Measurements from ENCODE around the gene FFAR2. TPM values are rescaled to one million over a fixed set of nuclear protein-coding genes. Genes with fewer than 3 reads are reported as not detected.

The FFAR2 gene
- total RNA-seq, 4 donors from 2014 or later = 0.49 to 2.5 (median 0.56) TPM; not detected in 1

DNA sequence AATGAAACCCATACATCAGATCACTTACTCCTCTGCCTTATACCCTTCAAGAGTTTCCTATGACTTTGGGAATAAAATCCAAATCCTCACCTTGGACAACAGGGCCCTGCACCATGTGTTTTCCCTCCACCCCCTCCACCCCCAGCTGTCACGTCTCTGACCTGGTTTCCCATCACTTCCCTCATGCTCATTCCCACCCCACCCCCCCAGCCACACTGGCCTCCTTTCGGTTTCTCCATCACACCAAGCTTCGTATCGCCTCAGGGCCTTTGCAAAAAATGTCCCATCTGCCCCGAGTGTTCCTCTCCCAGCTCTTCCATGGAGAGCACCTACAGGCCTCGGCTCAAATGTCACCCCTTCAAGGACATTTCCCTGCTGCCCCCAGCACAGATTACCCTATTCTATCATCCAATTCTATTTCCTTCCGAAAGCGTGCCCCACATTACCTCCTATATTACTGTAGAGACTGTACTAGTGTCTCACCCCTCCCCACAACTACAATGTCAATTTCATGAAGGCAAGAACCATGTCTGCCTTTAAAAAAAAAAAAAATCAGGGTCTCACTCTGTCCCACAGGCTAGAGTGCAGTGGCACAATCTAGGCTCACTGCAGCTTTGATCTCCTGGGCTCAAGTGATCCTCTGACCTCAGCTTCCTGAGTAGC is 16.8 kb upstream of the FFAR2 start:
- WGBS, 2 donors = 73 to 74% methylated on average over 8 of the region's 8 CpGs
- DNase-seq = no peak
- no peak for TF ChIP-seq POLR2A (IDR thresholded peaks at IDR 0.05)
- TF ChIP-seq, protein P1, sequence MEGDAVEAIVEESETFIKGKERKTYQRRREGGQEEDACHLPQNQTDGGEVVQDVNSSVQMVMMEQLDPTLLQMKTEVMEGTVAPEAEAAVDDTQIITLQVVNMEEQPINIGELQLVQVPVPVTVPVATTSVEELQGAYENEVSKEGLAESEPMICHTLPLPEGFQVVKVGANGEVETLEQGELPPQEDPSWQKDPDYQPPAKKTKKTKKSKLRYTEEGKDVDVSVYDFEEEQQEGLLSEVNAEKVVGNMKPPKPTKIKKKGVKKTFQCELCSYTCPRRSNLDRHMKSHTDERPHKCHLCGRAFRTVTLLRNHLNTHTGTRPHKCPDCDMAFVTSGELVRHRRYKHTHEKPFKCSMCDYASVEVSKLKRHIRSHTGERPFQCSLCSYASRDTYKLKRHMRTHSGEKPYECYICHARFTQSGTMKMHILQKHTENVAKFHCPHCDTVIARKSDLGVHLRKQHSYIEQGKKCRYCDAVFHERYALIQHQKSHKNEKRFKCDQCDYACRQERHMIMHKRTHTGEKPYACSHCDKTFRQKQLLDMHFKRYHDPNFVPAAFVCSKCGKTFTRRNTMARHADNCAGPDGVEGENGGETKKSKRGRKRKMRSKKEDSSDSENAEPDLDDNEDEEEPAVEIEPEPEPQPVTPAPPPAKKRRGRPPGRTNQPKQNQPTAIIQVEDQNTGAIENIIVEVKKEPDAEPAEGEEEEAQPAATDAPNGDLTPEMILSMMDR (IDR thresholded peaks at IDR 0.05) = no peak
- peaks cover 12 to 36% (median 24%) of the 10 kb centered on the region in 3 donors for H3K4me1 ChIP-seq
- no peaks in the 10 kb centered on the region for H3K9me3 ChIP-seq
- intact Hi-C loops (cut with DNase I) = no loop called here
- H3K27ac ChIP-seq = no peak overlapping the region
- H3K4me3 ChIP-seq = no peak overlapping the region
- H3K36me3 ChIP-seq = no peaks in the 10 kb centered on the region
- peaks cover 0 to 55% (median 0%) of the 10 kb centered on the region in 4 donors for H3K27me3 ChIP-seq

DNA sequence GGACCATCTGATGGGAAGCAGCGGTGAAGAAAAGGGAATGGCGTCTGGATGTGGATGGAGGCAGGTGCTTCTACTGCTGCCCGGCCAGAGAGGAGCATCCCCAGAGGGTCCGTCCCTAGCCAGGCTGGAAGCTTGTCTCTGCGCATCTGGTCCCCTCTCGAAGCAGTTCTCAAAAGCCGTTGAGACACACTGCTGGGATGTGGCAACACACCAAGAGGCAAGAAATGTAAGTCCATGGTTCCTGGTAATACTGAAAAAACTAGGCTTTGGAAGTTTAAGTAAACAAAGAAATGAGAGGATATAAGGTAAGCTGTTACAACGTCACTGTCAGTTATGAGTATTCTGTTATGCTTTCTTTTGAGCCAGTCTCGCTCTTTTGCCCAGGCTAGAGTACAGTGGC is 15.1 kb upstream of the FFAR2 start:
- intact Hi-C loops (cut with DNase I) = no loop called here
- WGBS, 2 donors = 64 to 69% methylated on average over 9 of the region's 9 CpGs

DNA sequence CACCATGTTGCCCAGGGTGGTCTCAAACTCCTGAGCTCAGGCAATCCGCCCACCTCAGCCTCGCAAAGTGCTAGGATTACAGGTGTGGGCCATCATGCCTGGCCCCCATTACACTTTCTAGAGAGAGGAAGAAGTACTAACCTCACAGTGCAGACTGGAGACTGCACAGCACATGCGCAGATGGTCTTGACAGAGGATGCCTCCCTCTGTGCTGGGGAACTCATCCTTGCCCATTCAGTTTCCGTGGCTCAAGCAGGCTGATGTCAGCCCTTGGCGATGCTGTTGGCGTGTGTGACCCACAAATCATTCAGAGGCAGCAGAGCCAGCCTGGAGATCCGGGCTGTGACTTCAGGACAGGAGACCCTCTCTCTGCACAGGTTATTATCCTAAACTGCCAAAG is 14.6 kb upstream of the FFAR2 start:
- peaks cover 0 to 42% (median 0%) of the 10 kb centered on the region in 4 donors for H3K27me3 ChIP-seq
- intact Hi-C loops (cut with DNase I) = no loop called here
- H3K4me3 ChIP-seq = peak overlapping the region in 1 of 4 donors; percentile 13
- H3K36me3 ChIP-seq = no peaks in the 10 kb centered on the region
- peak overlapping the region in 1 of 4 donors; percentile 5 for H3K27ac ChIP-seq
- no peak for DNase-seq
- H3K9me3 ChIP-seq = no peaks in the 10 kb centered on the region
- peaks cover 27 to 55% (median 38%) of the 10 kb centered on the region in 3 donors for H3K4me1 ChIP-seq
- 77 to 100% methylated on average over 1 to 7 of the region's 7 CpGs for WGBS, 2 donors
- TF ChIP-seq, protein P1 (IDR thresholded peaks at IDR 0.05) = no peak
- TF ChIP-seq POLR2A (IDR thresholded peaks at IDR 0.05) = no peak

More for the DNA sequence above, 15.1 kb upstream of the FFAR2 start:
- DNase-seq = no peak
- no peaks in the 10 kb centered on the region for H3K36me3 ChIP-seq
- H3K9me3 ChIP-seq = no peaks in the 10 kb centered on the region
- no peak overlapping the region for H3K27ac ChIP-seq
- peaks cover 27 to 52% (median 38%) of the 10 kb centered on the region in 3 donors for H3K4me1 ChIP-seq
- no peak for TF ChIP-seq POLR2A (IDR thresholded peaks at IDR 0.05)
- H3K4me3 ChIP-seq = no peak overlapping the region
- H3K27me3 ChIP-seq = peaks cover 0 to 42% (median 0%) of the 10 kb centered on the region in 4 donors

DNA sequence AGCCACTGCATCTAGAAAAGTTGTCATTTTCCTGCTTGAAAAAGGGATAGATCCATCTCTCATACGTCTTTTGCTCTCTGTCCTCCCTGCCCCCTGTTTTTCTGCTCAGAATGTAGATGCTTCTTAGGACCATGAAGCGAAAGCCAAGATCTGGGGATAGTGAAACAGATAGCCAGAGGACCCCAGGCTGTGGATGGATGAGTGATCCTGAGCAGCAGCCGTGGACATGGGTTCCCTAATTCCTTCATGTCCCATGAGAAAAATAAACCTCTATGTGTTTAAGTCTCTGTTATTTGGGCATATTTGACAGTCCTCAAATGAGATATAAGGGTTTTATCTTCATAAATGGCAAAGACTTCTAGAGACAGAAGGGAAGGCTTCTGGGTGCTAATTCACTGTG is 12.2 kb upstream of the FFAR2 start:
- Histone ChIP-seq H3K4me1 (peaks cover 27 to 55% (median 38%) of the 10 kb centered on the region in 3 donors), H3K4me3 (peak overlapping the region in 1 of 4 donors; percentile 6), H3K27ac (peak overlapping the region; percentile 72 to 91 (median 84)), H3K27me3 (peaks cover 0 to 38% (median 0%) of the 10 kb centered on the region in 4 donors), H3K36me3 (no peaks in the 10 kb centered on the region), H3K9me3 (no peaks in the 10 kb centered on the region)
- 52 to 89% methylated on average over 3 of the region's 3 CpGs for WGBS, 2 donors
- TF ChIP-seq, protein P1 (IDR thresholded peaks at IDR 0.05) = no peak
- no peak for TF ChIP-seq POLR2A (IDR thresholded peaks at IDR 0.05)
- intact Hi-C loops (cut with DNase I) = no loop called here
- DNase-seq = no peak

DNA sequence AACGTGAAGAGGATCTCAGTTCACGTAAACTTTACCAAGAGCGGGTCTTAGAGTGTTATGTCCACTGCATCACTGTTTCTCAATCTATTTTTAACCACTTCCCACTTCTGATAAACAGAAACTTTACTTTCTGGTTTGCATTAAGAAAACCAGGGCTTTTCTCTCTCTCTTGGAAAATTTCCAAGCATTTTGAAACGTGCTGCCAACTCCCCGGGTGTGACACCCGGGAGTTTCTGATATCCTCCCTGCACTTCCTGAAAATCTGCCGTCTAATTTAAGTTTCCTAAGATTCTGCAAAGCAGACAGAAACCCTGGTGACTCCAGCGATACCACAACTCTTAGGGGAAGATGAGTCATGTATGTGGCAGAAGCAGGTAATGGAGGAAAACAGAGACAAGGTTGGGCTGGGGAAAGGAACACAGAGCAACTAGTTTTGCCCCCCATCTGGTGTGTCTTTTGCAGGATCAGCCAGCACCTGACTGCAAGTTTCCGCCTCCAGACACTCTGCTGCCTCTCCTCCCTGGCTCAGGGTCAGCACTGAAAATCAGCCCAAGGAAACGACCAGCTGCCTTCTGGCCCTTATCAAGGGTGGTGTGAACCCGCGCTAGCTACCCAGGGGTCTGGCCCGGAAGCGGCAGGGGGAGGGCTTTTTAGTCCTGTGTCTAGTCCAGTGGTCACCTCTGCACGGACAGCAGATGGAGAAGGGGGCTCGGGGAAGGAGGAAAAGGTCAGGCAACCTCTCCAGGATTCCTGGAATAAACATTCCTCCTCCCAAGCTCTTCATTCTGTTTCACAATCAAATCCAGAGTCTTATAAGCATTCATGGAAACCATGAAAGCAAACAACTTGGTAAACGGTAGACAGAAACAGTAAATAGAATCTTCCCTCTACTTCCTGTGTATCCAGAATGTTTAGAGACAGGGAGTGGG is 11.3 kb upstream of the FFAR2 start:
- peak overlapping the region in 3 of 4 donors; percentile 4 to 37 (median 6) for H3K4me3 ChIP-seq
- intact Hi-C loops (cut with DNase I) = no loop called here
- no peaks in the 10 kb centered on the region for H3K36me3 ChIP-seq
- TF ChIP-seq, protein P1 (IDR thresholded peaks at IDR 0.05) = no peak
- no peak for TF ChIP-seq POLR2A (IDR thresholded peaks at IDR 0.05)
- no peaks in the 10 kb centered on the region for H3K9me3 ChIP-seq
- 8% methylated on average over 11 to 12 of the region's 17 CpGs for WGBS, 2 donors
- peak overlapping the region; percentile 72 to 91 (median 84) for H3K27ac ChIP-seq
- peaks cover 27 to 55% (median 38%) of the 10 kb centered on the region in 3 donors for H3K4me1 ChIP-seq
- peaks cover 0 to 35% (median 0%) of the 10 kb centered on the region in 4 donors for H3K27me3 ChIP-seq
- DNase-seq = no peak
